Activated CD8-positive, alpha-beta T cell treated with anti-CD3 and anti-CD28 coated beads for 36 hours (primary cell): ENCODE data around the gene S1PR3. TPM values are rescaled to one million over a fixed set of nuclear protein-coding genes. Genes with fewer than 3 reads are reported as not detected.
A peak's percentile ranks its signal among the peaks of the same experiment; 100 is the strongest.
"Not testable (repeated sequence)": the region's sequence is repeated elsewhere in the genome, so short reads cannot be mapped to it uniquely, and the experiment has no call there.

ENCODE experiments used
- ATAC-seq: fragments of 200-7000 bp; cut with Tn5 transposase; one replicate; pipeline ENCODE4 v1.10.0; 2021; ENCODE audit warnings: mild to moderate bottlenecking, moderate library complexity
- CTCF ChIA-PET: fragments of 350-600 bp; sonication (Branson Sonifier 250); formaldehyde crosslinking; loops from one replicate; lab custom pipeline; 2021; ENCODE audit warnings: antibody characterized with exemption; lab: Charles Lee
- POLR2A ChIA-PET: fragments of 350-600 bp; sonication (Branson Sonifier 250); formaldehyde crosslinking; loops from one replicate; lab custom pipeline; 2021; ENCODE audit warnings: antibody characterized with exemption; lab: Charles Lee
- DNase-seq: peaks from one replicate; pipeline ENCODE4 v3.0.0-alpha.2; 2020
- H3K27ac Mint-ChIP-seq: one replicate; pipeline ENCODE4 v1.8.0; 2021; ENCODE audit warnings: mild to moderate bottlenecking, mixed read lengths
- H3K27me3 Mint-ChIP-seq: one replicate; pipeline ENCODE4 v1.8.0; 2021; ENCODE audit warnings: mixed read lengths
- H3K36me3 Mint-ChIP-seq: one replicate; pipeline ENCODE4 v1.8.0; 2021; ENCODE audit warnings: low read depth, mixed read lengths
- H3K4me1 Mint-ChIP-seq: one replicate; pipeline ENCODE4 v1.8.0; 2021; ENCODE audit warnings: low read depth, mixed read lengths
- H3K4me3 Mint-ChIP-seq: one replicate; pipeline ENCODE4 v1.8.0; 2021; ENCODE audit warnings: mild to moderate bottlenecking, moderate library complexity, mixed read lengths
- H3K9me3 Mint-ChIP-seq: one replicate; pipeline ENCODE4 v1.8.0; 2021; ENCODE audit warnings: mixed read lengths
- intact Hi-C: fragments of 100-400 bp; cut with micrococcal nuclease; formaldehyde crosslinking; loops from one replicate; pipeline ENCODE4 v1.10.0; 2022
- total RNA-seq, 2 experiments: library from RNA; stranded (reverse); gene quantifications; one replicate each; pipeline ENCODE4 v1.2.3, GENCODE V29; 2021
- TF ChIP-seq, protein P1 (sequence below): fragments of 200-600 bp; IDR thresholded peaks from one replicate; pipeline ENCODE4 v1.8.0; 2022; ENCODE audit warnings: antibody characterized with exemption, mild to moderate bottlenecking

Gene S1PR3
- total RNA-seq: under 1 TPM; 0.36 to 0.58 TPM

DNA sequence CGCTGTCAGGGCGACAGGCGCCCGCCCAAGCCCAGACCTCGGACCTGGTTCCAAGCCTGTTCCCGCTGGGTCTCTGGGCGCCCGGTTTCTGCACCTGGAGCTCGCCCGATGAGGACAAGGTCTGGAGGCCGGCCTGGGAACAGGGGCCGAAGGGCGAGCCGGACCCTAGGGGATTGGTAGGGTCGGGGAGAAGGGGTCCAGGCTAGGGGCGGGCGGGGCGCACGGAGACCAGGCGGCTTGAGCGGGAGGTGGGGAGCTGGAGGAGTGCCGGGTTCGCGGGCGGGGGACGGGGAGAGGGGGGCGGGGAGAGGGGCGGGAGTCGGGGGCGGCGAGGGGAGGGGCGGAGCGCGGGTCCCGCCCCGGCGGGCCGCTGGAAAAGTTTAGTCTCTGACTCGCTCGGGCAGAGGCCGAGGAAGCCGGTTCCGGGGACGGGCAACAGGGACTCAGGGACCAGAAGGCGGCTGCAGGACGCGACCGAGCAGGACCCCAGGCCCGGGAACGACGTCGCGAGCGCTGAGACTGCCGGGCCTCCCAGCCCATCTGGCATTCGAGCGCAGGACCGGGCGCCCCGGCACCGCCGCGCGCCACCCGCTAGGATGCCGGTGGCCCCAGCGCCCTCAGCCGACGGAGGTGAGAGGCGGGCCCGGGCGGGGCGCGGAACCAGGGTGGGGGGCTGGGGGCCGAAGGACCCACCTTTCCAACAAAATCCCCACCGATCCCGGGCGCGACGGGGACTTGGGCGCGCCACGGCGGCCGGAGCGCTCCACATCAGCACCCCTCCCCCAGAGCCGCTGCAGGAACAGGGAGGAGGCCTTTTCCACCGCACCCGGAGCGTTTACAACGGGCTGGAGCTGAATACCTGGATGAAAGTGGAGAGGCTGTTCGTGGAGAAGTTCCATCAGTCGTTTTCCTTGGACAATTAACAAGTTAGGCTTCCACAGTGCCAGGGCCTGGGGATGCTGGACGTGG lies at the start of gene S1PR3:
Gene S1PR3, plus strand, starts transcription at position 403 of the 969 bp plus-strand sequence. CDS start 9,733 bp downstream, outside the sequence.
- peaks cover 26% of the 10 kb centered on the region for H3K4me1 Mint-ChIP-seq
- H3K4me3 Mint-ChIP-seq: peak within 1 kb of the TSS; percentile 61
- peaks cover 26% of the 10 kb centered on the region for H3K27me3 Mint-ChIP-seq
- no peak within 1 kb of the TSS for H3K27ac Mint-ChIP-seq
- ATAC-seq (peak; percentile 38), DNase-seq (peak; percentile 42)
- intact Hi-C loops: loop anchor here (10.0 kb wide), 1 partner anchor 157 kb away; no protein-coding TSS in a partner anchor
- TF ChIP-seq, protein P1, sequence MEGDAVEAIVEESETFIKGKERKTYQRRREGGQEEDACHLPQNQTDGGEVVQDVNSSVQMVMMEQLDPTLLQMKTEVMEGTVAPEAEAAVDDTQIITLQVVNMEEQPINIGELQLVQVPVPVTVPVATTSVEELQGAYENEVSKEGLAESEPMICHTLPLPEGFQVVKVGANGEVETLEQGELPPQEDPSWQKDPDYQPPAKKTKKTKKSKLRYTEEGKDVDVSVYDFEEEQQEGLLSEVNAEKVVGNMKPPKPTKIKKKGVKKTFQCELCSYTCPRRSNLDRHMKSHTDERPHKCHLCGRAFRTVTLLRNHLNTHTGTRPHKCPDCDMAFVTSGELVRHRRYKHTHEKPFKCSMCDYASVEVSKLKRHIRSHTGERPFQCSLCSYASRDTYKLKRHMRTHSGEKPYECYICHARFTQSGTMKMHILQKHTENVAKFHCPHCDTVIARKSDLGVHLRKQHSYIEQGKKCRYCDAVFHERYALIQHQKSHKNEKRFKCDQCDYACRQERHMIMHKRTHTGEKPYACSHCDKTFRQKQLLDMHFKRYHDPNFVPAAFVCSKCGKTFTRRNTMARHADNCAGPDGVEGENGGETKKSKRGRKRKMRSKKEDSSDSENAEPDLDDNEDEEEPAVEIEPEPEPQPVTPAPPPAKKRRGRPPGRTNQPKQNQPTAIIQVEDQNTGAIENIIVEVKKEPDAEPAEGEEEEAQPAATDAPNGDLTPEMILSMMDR: no peak
- CTCF ChIA-PET: interaction anchor here (1.0 to 1.4 kb wide), 2 partner anchors 10 to 38 kb away, joined by 3 read pairs; no protein-coding TSS in a partner anchor
- H3K36me3 Mint-ChIP-seq: no peaks in the 10 kb centered on the region
- POLR2A ChIA-PET: no interaction called here
- H3K9me3 Mint-ChIP-seq: no peaks in the 10 kb centered on the region

- CTCF ChIA-PET, H3K4me3 Mint-ChIP-seq, H3K27ac Mint-ChIP-seq, H3K27me3 Mint-ChIP-seq, ATAC-seq, DNase-seq, H3K4me1 Mint-ChIP-seq, intact Hi-C loops, H3K36me3 Mint-ChIP-seq, POLR2A ChIA-PET: not testable (repeated sequence)
- H3K9me3 Mint-ChIP-seq: peaks cover 12% of the 10 kb centered on the region
These were observed 49.7 kb upstream of the S1PR3 start for GRCh38 chr9:88941586-88941985.

DNA sequence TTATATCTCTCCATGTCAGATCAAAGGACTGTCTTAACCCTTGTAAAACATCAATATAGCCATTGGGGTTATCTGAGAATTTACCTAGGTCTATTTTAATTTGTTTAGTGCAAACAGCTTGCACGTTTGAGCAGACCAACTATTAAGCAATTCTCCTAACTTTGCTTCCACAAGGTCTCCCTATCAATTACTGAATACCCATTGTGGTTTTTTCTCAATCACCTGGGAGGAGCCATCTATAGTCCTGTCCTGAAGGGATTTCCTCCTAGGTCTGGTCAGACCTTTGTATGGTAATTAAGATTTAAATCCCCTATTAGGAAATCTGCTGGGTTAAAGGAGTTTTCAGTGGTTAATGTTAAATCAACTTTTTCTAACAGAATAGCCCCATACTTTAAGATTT lies 48.9 kb upstream of the S1PR3 start:
- H3K4me1 Mint-ChIP-seq: no peaks in the 10 kb centered on the region

DNA sequence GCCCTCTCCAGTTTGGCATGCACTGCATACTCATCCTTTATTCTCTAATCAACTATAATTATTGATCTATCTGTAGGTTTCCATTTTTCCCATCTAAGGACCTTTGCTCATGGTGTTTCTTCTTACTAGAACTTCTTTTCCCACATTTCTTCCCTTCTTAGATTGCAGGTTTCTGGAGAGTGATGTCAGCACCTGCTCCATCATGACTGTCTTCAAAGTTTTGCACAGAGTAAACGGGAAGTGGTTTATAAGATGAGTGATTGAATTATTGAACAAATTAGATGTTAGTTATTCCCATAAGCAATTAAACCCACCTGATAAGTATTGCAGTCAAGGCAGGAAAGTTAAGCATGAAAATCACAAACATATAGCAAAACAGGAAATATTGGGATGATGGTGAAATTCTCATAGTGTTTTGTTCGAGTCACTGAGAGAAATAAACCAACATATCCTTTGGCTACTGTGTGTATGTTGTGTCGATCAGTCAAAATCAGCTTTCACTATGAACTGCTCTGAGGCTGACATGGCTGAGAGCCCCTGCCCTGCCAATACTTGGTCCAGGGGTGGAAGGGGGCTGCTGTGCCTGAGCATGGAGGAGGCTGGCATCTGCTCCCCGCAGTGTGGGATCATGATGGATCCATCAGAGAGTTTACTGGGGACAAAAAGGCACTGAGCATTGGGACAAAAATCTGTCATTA lies 45.5 kb upstream of the S1PR3 start:
- Mint-ChIP-seq H3K9me3 (peaks cover 2% of the 10 kb centered on the region), H3K27me3 (peaks cover 8% of the 10 kb centered on the region), H3K4me1 (no peaks in the 10 kb centered on the region), H3K4me3 (no peak overlapping the region), H3K36me3 (no peaks in the 10 kb centered on the region), H3K27ac (no peak overlapping the region)
- POLR2A ChIA-PET: no interaction called here
- ATAC-seq (no peak), DNase-seq (no peak)
- intact Hi-C loops: no loop called here
- CTCF ChIA-PET: no interaction called here
- TF ChIP-seq, protein P1: no peak

More for the DNA sequence above, 48.9 kb upstream of the S1PR3 start:
- H3K36me3 Mint-ChIP-seq: no peaks in the 10 kb centered on the region
- intact Hi-C loops: no loop called here
- H3K27me3 Mint-ChIP-seq: peaks cover 4% of the 10 kb centered on the region
- ChIA-PET POLR2A (no interaction called here), CTCF (no interaction called here)
- DNase-seq (no peak), ATAC-seq (no peak)
- no peak overlapping the region for H3K4me3 Mint-ChIP-seq
- peaks cover 12% of the 10 kb centered on the region for H3K9me3 Mint-ChIP-seq
- TF ChIP-seq, protein P1: no peak
- no peak overlapping the region for H3K27ac Mint-ChIP-seq

DNA sequence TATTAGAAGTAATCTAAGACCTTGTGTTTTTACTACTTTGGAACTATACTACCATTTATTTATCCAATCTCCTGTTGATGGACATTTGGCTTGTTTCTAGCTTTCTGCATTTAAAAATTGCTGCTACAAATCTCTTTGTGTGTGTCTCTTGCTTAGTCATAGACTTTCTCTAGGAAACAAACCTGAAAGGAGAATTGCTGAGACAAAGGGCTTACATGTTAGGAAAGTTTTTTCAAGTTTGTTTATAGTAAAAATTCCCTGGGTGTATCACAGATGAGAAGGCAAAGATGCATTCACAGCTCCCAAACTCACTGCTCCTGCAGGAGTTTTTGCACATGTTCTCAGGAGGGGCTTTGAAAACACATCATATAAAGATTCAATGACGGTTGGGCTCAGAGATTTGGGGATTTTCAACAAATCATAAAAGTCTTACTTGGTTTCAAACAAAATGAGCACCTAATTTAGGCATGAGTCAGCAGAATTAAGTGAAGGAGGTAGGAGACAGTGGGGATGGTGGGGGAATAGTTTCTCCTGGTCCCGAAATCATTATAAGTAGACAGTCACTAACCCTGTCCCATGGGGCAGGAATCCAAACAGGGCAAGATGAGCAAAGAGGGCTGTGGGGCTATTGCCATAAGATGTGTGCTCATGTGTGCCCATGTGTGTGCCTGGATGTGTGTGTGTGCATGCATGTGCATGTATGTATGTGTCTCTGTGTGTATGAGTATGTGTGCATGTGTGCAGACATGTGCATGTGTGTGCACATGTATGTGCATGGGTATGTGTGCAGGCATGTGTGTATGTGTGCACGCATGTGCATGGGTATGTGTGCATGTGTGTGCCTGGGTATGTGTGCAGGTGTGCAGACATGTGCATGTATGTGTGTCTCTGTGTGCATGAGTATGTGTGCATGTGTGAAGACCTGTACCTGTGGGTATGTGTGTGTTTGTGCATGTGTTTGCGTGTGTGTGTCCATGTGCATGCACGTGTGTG lies 43.4 kb upstream of the S1PR3 start:
- no peaks in the 10 kb centered on the region for H3K36me3 Mint-ChIP-seq
- no peaks in the 10 kb centered on the region for H3K4me1 Mint-ChIP-seq
- TF ChIP-seq, protein P1: no peak
- H3K9me3 Mint-ChIP-seq: no peaks in the 10 kb centered on the region
- CTCF ChIA-PET: no interaction called here
- DNase-seq (no peak), ATAC-seq (no peak)
- intact Hi-C loops: no loop called here
- no peak overlapping the region for H3K4me3 Mint-ChIP-seq
- no peak overlapping the region for H3K27ac Mint-ChIP-seq
- peaks cover 8% of the 10 kb centered on the region for H3K27me3 Mint-ChIP-seq
- POLR2A ChIA-PET: no interaction called here
